GM19025 (cell line): ENCODE results near the gene CXADR.
"Not testable (repeated sequence)": the region's sequence is repeated elsewhere in the genome, so short reads cannot be mapped to it uniquely, and the experiment has no call there.

Experiments
- ATAC-seq: cut with Tn5 transposase; IDR thresholded peaks from one replicate; pipeline ENCODE4 v1.9.1; 2021; ENCODE audit warnings: mild to moderate bottlenecking, low read depth, moderate library complexity; ENCODE audit not compliant: unreplicated experiment

The CXADR gene

GRCh38 chr21:17501107-17502006, 11.5 kb upstream of the CXADR start:
- no peak for ATAC-seq

GRCh38 chr21:17502985-17503384, 9.9 kb upstream of the CXADR start:
- not testable (repeated sequence) for ATAC-seq

- no peak for ATAC-seq
Measured at GRCh38 chr21:17506951-17507350, 5.9 kb upstream of the CXADR start.

GRCh38 chr21:17507591-17507990, 5.3 kb upstream of the CXADR start:
- no peak for ATAC-seq

- ATAC-seq: peak; percentile 8
Measured at GRCh38 chr21:17513214-17514123, 626 bp downstream of the CXADR start.

GRCh38 chr21:17514124-17514845, 1.4 kb downstream of the CXADR start:
- ATAC-seq: no peak

- not testable (repeated sequence) for ATAC-seq
Measured at GRCh38 chr21:17517008-17517407, 4.2 kb downstream of the CXADR start.

- no peak for ATAC-seq
Measured at GRCh38 chr21:17519208-17519738, 6.4 kb downstream of the CXADR start.

- no peak for ATAC-seq
Measured at GRCh38 chr21:17519965-17520609, 7.2 kb downstream of the CXADR start.

- no peak for ATAC-seq
Measured at GRCh38 chr21:17523007-17523451, 10.2 kb downstream of the CXADR start.

- not testable (repeated sequence) for ATAC-seq
Measured at GRCh38 chr21:17523979-17524494, 11.2 kb downstream of the CXADR start.

GRCh38 chr21:17524635-17525034, 11.8 kb downstream of the CXADR start:
- ATAC-seq: no peak

GRCh38 chr21:17526776-17527175, 13.9 kb downstream of the CXADR start:
- no peak for ATAC-seq

GRCh38 chr21:17527240-17527639, 14.4 kb downstream of the CXADR start:
- no peak for ATAC-seq

GRCh38 chr21:17527711-17528110, 14.9 kb downstream of the CXADR start:
- ATAC-seq: no peak

GRCh38 chr21:17529648-17530047, 16.8 kb downstream of the CXADR start:
- no peak for ATAC-seq

GRCh38 chr21:17532292-17532691, 19.4 kb downstream of the CXADR start:
- no peak for ATAC-seq

GRCh38 chr21:17536381-17536780, 23.5 kb downstream of the CXADR start:
- ATAC-seq: no peak

- ATAC-seq: no peak
Measured at GRCh38 chr21:17537299-17537698, 24.5 kb downstream of the CXADR start.

- no peak for ATAC-seq
Measured at GRCh38 chr21:17538576-17538975, 25.7 kb downstream of the CXADR start.
